OCI-LY1 (cell line): ENCODE measurements around the gene MAPRE3.

Experiments used
- H2AFZ ChIP-seq: fragments of 200-600 bp; sonication (generic), shearing (Covaris generic); 2 replicates; pipeline ENCODE4 v1.6.0; 2014; ENCODE audit warnings: antibody characterized with exemption, mild to moderate bottlenecking, low read length
- H3F3A ChIP-seq: fragments of 200-600 bp; sonication (generic), shearing (Covaris generic); 2 replicates; pipeline ENCODE4 v1.6.0; 2014; ENCODE audit warnings: mild to moderate bottlenecking, antibody characterized with exemption, low read length, moderate library complexity; ENCODE audit not compliant: insufficient read depth
- H3K27ac ChIP-seq: fragments of 200-600 bp; sonication (generic); 2 replicates; pipeline ENCODE4 v1.5.1; 2014; ENCODE audit warnings: low read length, mixed run types, mild to moderate bottlenecking, low read depth; ENCODE audit not compliant: poor library complexity, severe bottlenecking
- H3K27me3 ChIP-seq: fragments of 200-600 bp; sonication (generic); 2 replicates; pipeline ENCODE4 v1.6.0; 2014; ENCODE audit warnings: antibody characterized with exemption, mild to moderate bottlenecking, low read length, moderate library complexity; ENCODE audit not compliant: insufficient read depth
- H3K36me3 ChIP-seq: fragments of 200-600 bp; sonication (generic); 2 replicates; pipeline ENCODE4 v1.6.1; 2014; ENCODE audit warnings: mild to moderate bottlenecking, antibody characterized with exemption, low read length, moderate library complexity, mixed read lengths; ENCODE audit not compliant: insufficient read depth
- H3K4me1 ChIP-seq: fragments of 200-600 bp; sonication (generic); 2 replicates; pipeline ENCODE4 v1.5.1; 2014; ENCODE audit warnings: mild to moderate bottlenecking, low read length, moderate library complexity; ENCODE audit not compliant: insufficient read depth, severe bottlenecking
- H3K4me2 ChIP-seq: fragments of 200-600 bp; sonication (generic), shearing (Covaris generic); 2 replicates; pipeline ENCODE4 v1.6.1; 2014; ENCODE audit warnings: low read length
- H3K4me3 ChIP-seq: fragments of 200-600 bp; sonication (generic); 2 replicates; pipeline ENCODE4 v1.5.1; 2014; ENCODE audit warnings: low read length, low read depth, mild to moderate bottlenecking, mixed read lengths; ENCODE audit not compliant: poor library complexity, severe bottlenecking
- H3K79me2 ChIP-seq: fragments of 200-600 bp; shearing (Covaris generic); 2 replicates; pipeline ENCODE4 v1.6.1; 2016; ENCODE audit warnings: mixed run types, low read length, mixed read lengths; ENCODE audit not compliant: insufficient read depth
- H3K9ac ChIP-seq: fragments of 200-600 bp; sonication (generic), shearing (Covaris generic); 2 replicates; pipeline ENCODE4 v1.6.1; 2014; ENCODE audit warnings: mild to moderate bottlenecking, low read length, mixed read lengths
- H3K9me2 ChIP-seq: fragments of 200-600 bp; sonication (generic), shearing (Covaris generic); 2 replicates; pipeline ENCODE4 v1.6.1; 2014; ENCODE audit warnings: low read depth, mild to moderate bottlenecking, low read length, mixed read lengths
- H3K9me3 ChIP-seq: fragments of 200-600 bp; shearing (Covaris generic); 2 replicates; pipeline ENCODE4 v1.6.1; 2014; ENCODE audit warnings: low read length, mixed read lengths
- H4K20me1 ChIP-seq: fragments of 200-600 bp; sonication (generic), shearing (Covaris generic); 2 replicates; pipeline ENCODE4 v1.6.0; 2016; ENCODE audit warnings: mild to moderate bottlenecking, low read length; ENCODE audit not compliant: insufficient read depth
- EZH2 ChIP-seq: fragments of 200-600 bp; sonication (generic), shearing (Covaris generic); IDR thresholded peaks from 2 replicates; pipeline ENCODE4 v1.8.0; 2017; ENCODE audit warnings: borderline replicate concordance, mixed run types, mild to moderate bottlenecking, antibody characterized with exemption, low read length, moderate library complexity, mixed read lengths
- TF ChIP-seq, protein P1 (sequence below): fragments of 200-600 bp; sonication (generic), shearing (Covaris generic); IDR thresholded peaks from 2 replicates; pipeline ENCODE4 v1.5.1; 2017; ENCODE audit warnings: mild to moderate bottlenecking, antibody characterized with exemption, low read length, moderate library complexity, mixed read lengths

Gene MAPRE3

DNA sequence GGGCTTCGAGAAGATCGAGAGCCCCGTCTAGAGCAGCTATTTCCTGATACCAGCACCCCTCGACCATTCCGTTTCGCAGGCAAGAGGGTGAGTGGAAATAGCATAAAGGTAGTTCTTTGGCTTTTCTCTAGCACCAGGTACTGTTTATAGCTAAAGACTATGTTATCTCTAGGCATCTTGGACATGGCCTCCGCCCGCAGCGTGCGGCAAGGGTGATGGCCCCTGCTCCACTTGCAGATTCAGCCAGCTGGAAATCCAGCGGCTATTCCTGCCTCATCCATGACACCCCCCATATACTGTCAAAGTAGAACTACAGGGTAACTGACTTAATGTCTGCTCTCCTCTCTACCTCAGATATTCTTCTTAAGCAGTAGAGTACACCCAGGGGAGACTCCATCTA is 84.3 kb downstream of the MAPRE3 start:
- TF ChIP-seq EZH2: no peak
- no peak overlapping the region for H3K4me2 ChIP-seq
- H3K9ac ChIP-seq: no peak overlapping the region
- no peak overlapping the region for H3K4me3 ChIP-seq
- peaks cover 11% of the 10 kb centered on the region for H3K4me1 ChIP-seq
- H4K20me1 ChIP-seq: no peaks in the 10 kb centered on the region
- no peaks in the 10 kb centered on the region for H3K79me2 ChIP-seq
- no peaks in the 10 kb centered on the region for H3K9me3 ChIP-seq
- no peaks in the 10 kb centered on the region for H3K27me3 ChIP-seq
- peaks cover 51% of the 10 kb centered on the region for H3K36me3 ChIP-seq
- no peak overlapping the region for H2AFZ ChIP-seq
- no peaks in the 10 kb centered on the region for H3K9me2 ChIP-seq
- H3K27ac ChIP-seq: no peak overlapping the region
- H3F3A ChIP-seq: no peaks in the 10 kb centered on the region

DNA sequence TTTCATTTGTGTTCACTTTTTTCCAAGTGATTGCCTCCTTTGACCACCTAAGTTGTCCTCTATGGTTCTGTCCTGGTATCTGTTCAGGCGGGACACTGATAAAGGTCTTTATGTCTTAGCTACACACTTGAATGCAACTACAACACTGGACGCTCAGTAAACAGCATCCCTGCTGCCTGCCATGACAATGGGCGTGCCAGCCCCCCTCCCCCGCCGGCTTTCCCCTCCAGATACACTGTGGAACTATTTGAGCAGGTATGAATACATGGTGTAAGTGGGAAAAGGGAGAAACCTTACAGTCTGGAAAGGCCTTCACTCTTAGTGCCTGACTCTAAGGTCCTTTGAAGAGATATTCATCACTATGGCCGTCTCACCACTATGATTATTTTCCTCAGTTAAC is 86.7 kb downstream of the MAPRE3 start:
- Histone ChIP-seq H3K27me3 (no peaks in the 10 kb centered on the region), H3K4me3 (no peak overlapping the region), H4K20me1 (no peaks in the 10 kb centered on the region), H3K4me1 (peaks cover 7% of the 10 kb centered on the region), H3K9me3 (no peaks in the 10 kb centered on the region), H3K79me2 (no peaks in the 10 kb centered on the region), H3K9ac (no peak overlapping the region), H3K36me3 (peaks cover 51% of the 10 kb centered on the region), H3K4me2 (no peak overlapping the region), H3K9me2 (no peaks in the 10 kb centered on the region), H2AFZ (no peak overlapping the region), H3K27ac (no peak overlapping the region), H3F3A (no peaks in the 10 kb centered on the region)
- TF ChIP-seq EZH2: no peak
- TF ChIP-seq, protein P1, sequence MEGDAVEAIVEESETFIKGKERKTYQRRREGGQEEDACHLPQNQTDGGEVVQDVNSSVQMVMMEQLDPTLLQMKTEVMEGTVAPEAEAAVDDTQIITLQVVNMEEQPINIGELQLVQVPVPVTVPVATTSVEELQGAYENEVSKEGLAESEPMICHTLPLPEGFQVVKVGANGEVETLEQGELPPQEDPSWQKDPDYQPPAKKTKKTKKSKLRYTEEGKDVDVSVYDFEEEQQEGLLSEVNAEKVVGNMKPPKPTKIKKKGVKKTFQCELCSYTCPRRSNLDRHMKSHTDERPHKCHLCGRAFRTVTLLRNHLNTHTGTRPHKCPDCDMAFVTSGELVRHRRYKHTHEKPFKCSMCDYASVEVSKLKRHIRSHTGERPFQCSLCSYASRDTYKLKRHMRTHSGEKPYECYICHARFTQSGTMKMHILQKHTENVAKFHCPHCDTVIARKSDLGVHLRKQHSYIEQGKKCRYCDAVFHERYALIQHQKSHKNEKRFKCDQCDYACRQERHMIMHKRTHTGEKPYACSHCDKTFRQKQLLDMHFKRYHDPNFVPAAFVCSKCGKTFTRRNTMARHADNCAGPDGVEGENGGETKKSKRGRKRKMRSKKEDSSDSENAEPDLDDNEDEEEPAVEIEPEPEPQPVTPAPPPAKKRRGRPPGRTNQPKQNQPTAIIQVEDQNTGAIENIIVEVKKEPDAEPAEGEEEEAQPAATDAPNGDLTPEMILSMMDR: no peak

DNA sequence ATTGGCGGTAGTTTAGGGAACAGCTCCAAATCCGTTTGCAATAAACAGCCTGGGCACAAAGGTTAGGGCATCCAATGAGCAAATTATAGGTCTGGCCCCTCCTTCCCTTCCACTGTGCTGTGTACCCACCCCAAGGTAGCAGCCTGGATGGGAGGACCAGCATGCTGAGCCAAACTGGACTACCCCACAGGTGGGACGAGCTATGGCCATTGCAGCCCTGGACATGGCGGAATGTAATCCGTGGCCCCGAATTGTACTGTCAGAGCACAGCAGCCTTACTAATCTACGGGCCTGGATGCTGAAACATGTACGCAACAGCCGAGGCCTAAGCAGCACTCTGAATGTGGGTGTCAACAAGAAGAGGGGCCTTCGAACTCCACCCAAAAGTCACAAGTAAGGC is 87.8 kb downstream of the MAPRE3 start:
- TF ChIP-seq, protein P1: no peak
- TF ChIP-seq EZH2: no peak
- H3K9me2 ChIP-seq: no peaks in the 10 kb centered on the region
- no peak overlapping the region for H3K27ac ChIP-seq
- no peak overlapping the region for H3K4me2 ChIP-seq
- H3K4me3 ChIP-seq: no peak overlapping the region
- peaks cover 58% of the 10 kb centered on the region for H3K36me3 ChIP-seq
- H3K79me2 ChIP-seq: no peaks in the 10 kb centered on the region
- H2AFZ ChIP-seq: no peak overlapping the region
- no peaks in the 10 kb centered on the region for H3F3A ChIP-seq
- H3K9me3 ChIP-seq: no peaks in the 10 kb centered on the region
- H3K4me1 ChIP-seq: no peaks in the 10 kb centered on the region
- no peak overlapping the region for H3K9ac ChIP-seq
- no peaks in the 10 kb centered on the region for H3K27me3 ChIP-seq
- H4K20me1 ChIP-seq: no peaks in the 10 kb centered on the region

DNA sequence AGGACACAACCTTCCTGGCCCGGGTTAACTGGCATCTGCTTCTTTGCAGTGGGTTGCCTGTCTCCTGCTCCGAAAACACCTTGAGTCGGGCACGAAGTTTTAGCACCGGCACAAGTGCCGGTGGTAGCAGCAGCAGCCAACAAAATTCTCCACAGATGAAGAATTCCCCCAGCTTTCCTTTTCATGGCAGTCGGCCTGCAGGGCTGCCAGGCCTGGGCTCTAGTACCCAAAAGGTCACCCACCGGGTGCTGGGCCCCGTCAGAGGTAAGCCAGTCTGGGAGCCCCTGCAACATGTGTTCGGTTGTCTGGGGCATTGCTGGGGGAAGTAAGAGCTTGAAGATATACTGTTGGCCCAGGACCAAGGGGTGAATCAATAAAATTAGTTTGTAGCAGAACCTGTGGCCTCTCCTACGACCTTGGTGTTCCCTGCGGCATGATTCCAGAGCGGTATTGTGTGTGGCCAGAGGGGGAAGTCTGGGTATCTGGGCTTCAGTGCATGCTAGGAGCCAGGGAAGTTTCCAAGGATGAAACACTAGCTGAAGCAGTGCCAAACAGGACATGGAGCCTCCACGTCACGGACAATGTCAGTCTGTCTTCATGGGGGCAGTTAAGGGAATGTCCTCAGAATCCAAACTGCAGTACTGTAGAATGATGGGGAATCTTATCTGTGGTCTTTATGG is 88.8 kb downstream of the MAPRE3 start:
- Histone ChIP-seq H3F3A (no peaks in the 10 kb centered on the region), H3K4me3 (no peak overlapping the region), H3K79me2 (no peaks in the 10 kb centered on the region), H3K9ac (no peak overlapping the region), H3K36me3 (peaks cover 47% of the 10 kb centered on the region), H3K4me2 (no peak overlapping the region), H3K4me1 (no peaks in the 10 kb centered on the region), H3K9me2 (no peaks in the 10 kb centered on the region), H3K27me3 (no peaks in the 10 kb centered on the region), H3K9me3 (no peaks in the 10 kb centered on the region), H2AFZ (no peak overlapping the region), H4K20me1 (no peaks in the 10 kb centered on the region), H3K27ac (no peak overlapping the region)
- TF ChIP-seq, protein P1: no peak
- TF ChIP-seq EZH2: no peak
